ENCODE data around the gene MIEF2. TPM values are rescaled to one million over a fixed set of nuclear protein-coding genes. Genes with fewer than 3 reads are reported as not detected.

The MIEF2 gene
- total and polyA plus RNA-seq, 12 donors, result 4.1 to 46.6 (median 22.9) TPM

DNA sequence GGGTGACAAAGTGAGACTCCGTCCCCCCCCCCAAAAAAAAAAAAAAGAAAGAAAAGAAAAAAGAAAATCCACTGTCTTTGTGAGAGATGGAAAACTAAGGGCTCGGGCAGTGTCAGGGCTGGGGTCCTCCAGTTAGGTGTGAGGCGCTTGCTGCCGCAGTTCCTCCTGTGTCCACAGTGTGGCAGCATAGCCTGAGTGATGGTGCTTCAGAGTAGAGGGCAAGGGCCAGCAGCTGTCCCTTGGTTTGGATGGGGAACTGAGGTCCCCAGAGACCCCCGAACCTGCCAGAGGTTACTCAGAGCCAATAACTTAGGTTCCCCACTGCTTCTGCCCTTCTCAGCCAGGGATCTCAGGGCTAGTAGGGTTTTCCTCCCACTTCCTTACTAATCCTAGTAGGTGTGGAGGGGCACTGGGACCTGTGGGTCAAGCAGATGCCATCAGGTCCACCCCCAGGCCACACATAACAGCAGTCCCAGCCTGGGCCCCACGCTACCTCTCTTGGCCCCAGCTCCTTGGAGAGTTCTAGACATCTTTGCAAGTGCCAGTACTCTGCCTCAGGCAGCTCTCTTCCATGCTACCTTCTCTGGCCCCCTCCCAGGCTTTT is 42.9 kb upstream of the MIEF2 start:
- H3K27me3 ChIP-seq, result no peaks in the 10 kb centered on the region
- H3K4me3 ChIP-seq, result no peak overlapping the region
- H3K9me3 ChIP-seq (replicated peaks in 1 of 3), result no peaks in the 10 kb centered on the region
- TF ChIP-seq, protein P1, sequence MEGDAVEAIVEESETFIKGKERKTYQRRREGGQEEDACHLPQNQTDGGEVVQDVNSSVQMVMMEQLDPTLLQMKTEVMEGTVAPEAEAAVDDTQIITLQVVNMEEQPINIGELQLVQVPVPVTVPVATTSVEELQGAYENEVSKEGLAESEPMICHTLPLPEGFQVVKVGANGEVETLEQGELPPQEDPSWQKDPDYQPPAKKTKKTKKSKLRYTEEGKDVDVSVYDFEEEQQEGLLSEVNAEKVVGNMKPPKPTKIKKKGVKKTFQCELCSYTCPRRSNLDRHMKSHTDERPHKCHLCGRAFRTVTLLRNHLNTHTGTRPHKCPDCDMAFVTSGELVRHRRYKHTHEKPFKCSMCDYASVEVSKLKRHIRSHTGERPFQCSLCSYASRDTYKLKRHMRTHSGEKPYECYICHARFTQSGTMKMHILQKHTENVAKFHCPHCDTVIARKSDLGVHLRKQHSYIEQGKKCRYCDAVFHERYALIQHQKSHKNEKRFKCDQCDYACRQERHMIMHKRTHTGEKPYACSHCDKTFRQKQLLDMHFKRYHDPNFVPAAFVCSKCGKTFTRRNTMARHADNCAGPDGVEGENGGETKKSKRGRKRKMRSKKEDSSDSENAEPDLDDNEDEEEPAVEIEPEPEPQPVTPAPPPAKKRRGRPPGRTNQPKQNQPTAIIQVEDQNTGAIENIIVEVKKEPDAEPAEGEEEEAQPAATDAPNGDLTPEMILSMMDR (IDR thresholded peaks at IDR 0.05), result peak; percentile 84 to 92 (median 90)
- no peak for TF ChIP-seq POLR2A (IDR thresholded peaks at IDR 0.05)
- no peaks in the 10 kb centered on the region for H3K36me3 ChIP-seq (replicated peaks in 1 of 2)
- H3K4me1 ChIP-seq (replicated peaks in 1 of 2), result peaks cover 8 to 10% of the 10 kb centered on the region in 2 donors
- intact Hi-C loops (cut with DNase I), result loop anchor here in 1 of 2 donors (5.0 kb wide), 1 partner anchor 75 kb away; no protein-coding TSS in a partner anchor
- peak; percentile 66 to 91 (median 78) for DNase-seq
- no peak overlapping the region for H3K27ac ChIP-seq
- 7 to 14% (median 9%) methylated on average over 5 to 6 of the region's 6 CpGs for WGBS, 4 donors

DNA sequence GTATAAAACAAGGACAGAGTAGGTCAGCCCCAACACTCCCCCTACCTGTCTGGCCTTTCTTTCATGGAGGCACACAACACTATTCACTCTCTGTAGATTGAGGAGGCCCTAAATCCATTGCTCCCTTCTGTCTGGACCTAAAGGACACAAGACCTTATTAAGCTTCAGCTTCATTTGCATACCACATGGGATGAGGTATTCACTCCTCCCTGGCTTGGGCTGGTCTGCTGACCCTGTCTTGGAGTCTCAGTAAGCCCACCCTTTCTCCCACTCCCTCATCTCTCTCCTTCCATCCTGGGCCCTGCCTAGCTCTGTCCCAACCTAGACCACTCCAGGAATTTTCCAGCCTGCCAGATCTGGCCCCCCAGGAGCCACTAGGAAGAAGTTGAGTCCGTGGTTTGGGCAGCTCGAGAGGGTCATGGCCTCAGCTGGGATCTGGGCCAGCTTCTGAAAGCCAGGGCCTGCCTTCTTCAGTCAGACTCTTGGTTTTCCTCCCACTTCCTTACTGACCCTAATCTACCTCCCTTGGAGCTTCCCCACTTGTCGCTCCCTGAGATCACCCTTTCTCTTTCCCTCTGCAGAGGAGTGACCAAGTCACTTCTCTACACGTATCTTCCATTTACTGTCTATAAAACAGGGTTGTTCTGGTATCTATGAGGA is 41.6 kb upstream of the MIEF2 start:
- intact Hi-C loops (cut with DNase I), result loop anchor here in 1 of 2 donors (5.0 kb wide), 1 partner anchor 77 kb away; no protein-coding TSS in a partner anchor
- H3K4me3 ChIP-seq, result no peak overlapping the region
- H3K4me1 ChIP-seq (replicated peaks in 1 of 2), result peaks cover 8 to 10% of the 10 kb centered on the region in 2 donors
- H3K27ac ChIP-seq, result peak overlapping the region in 1 of 5 donors; percentile 32
- TF ChIP-seq, protein P1 (IDR thresholded peaks at IDR 0.05), result no peak
- TF ChIP-seq POLR2A (IDR thresholded peaks at IDR 0.05), result no peak
- DNase-seq, result peak in 4 of 7 donors; percentile 26 to 75 (median 64)
- no peaks in the 10 kb centered on the region for H3K36me3 ChIP-seq (replicated peaks in 1 of 2)
- no peaks in the 10 kb centered on the region for H3K27me3 ChIP-seq
- 32 to 57% (median 44%) methylated on average over 3 to 4 of the region's 4 CpGs for WGBS, 4 donors
- H3K9me3 ChIP-seq (replicated peaks in 1 of 3), result no peaks in the 10 kb centered on the region

DNA sequence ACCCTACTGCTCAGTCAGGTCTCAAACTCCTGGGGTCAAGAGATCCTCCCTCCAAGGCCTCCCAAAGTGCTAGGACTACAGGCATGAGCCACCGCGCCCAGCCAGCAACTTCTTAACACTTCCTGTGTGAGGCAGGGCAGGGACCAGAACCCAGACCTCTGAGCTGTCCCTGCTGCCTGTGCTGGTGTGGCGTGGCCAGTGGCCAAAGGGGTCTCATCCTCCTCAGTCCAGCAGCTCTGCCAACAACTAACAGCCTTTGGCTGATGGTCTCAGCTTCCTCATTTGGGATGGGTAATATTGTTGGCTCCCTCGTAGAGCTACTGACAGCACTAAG is 36.4 kb upstream of the MIEF2 start:
- H3K27me3 ChIP-seq, result no peaks in the 10 kb centered on the region
- H3K9me3 ChIP-seq (replicated peaks in 1 of 3), result no peaks in the 10 kb centered on the region
- peak overlapping the region in 2 of 5 donors; percentile 59 to 81 for H3K27ac ChIP-seq
- TF ChIP-seq, protein P1 (IDR thresholded peaks at IDR 0.05), result no peak
- no peak for TF ChIP-seq POLR2A (IDR thresholded peaks at IDR 0.05)
- WGBS, 4 donors, result 80 to 97% (median 86%) methylated on average over 4 of the region's 4 CpGs
- intact Hi-C loops (cut with DNase I), result no loop called here
- DNase-seq, result peak in 1 of 7 donors; percentile 24
- H3K36me3 ChIP-seq (replicated peaks in 1 of 2), result no peaks in the 10 kb centered on the region
- H3K4me1 ChIP-seq (replicated peaks in 1 of 2), result peaks cover 17 to 18% of the 10 kb centered on the region in 2 donors
- H3K4me3 ChIP-seq, result no peak overlapping the region

DNA sequence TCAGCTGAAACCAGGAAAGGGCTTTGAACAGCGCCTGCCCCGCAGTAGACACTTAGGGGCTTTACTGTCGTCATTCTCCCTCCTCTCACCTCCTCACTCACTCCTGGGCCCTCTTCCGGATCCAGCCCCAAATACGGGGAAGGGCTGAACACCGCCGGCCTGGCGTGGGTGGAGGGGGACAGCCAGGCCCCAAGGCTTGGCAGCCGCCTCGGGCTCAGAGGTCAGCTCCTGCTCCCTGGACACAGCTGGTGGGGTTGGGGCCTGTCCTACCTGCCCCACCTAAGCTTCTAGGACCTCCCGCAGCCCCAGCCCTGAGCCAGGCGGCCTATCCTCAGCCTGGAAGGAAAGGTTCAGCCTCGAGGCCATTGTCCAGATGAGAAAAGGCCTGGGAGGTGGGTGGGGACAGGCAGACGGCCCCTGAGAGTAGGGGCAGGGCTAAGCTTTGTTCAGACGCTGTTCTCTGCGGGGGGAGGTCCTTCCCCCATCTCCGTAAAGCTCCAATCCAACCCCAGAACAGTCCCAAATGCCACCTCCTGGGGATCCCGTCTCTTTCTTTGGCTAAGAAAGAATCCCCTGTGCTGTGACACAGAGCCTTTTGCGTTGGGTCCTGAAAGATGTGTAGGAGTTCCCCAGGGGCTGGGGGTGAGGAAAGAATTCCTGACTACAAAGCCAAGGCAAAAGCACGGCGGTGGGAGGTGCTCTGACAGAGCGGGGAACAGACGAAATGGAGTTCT is 35.9 kb upstream of the MIEF2 start:
- Histone ChIP-seq H3K4me3 (peak overlapping the region in 1 of 4 donors; percentile 84), H3K27ac (peak overlapping the region in 2 of 5 donors; percentile 59 to 81), H3K9me3 (replicated peaks in 1 of 3) (no peaks in the 10 kb centered on the region), H3K36me3 (replicated peaks in 1 of 2) (no peaks in the 10 kb centered on the region), H3K4me1 (replicated peaks in 1 of 2) (peaks cover 12 to 13% of the 10 kb centered on the region in 2 donors), H3K27me3 (no peaks in the 10 kb centered on the region)
- TF ChIP-seq POLR2A (IDR thresholded peaks at IDR 0.05), result no peak
- TF ChIP-seq, protein P1 (IDR thresholded peaks at IDR 0.05), result no peak
- intact Hi-C loops (cut with DNase I), result no loop called here
- 47 to 54% (median 50%) methylated on average over 19 to 23 of the region's 23 CpGs for WGBS, 4 donors
- DNase-seq, result peak in 1 of 7 donors; percentile 37
